Testis (tissue), 3 donors: ENCODE data around the gene WFDC1. TPM values are rescaled to one million over a fixed set of nuclear protein-coding genes. Genes with fewer than 3 reads are reported as not detected.
A peak's percentile ranks its signal among the peaks of the same experiment; 100 is the strongest.

Experiments used
- DNase-seq: peaks from one replicate; pipeline ENCODE4 v3.0.0-alpha.2; 2019
- H3K27ac ChIP-seq, 2 donors: fragments of 200-600 bp; sonication (generic); one replicate each; pipeline ENCODE4 v1.5.1; 2019
- H3K27me3 ChIP-seq: fragments of 200-600 bp; sonication (generic); one replicate; pipeline ENCODE4 v1.5.1; 2019
- H3K36me3 ChIP-seq: fragments of 200-600 bp; sonication (generic); one replicate; pipeline ENCODE4 v1.5.1; 2017; ENCODE audit warnings: low read depth; ENCODE audit errors: missing control alignments
- H3K4me1 ChIP-seq: fragments of 200-600 bp; sonication (generic); one replicate; pipeline ENCODE4 v1.5.1; 2019
- H3K4me3 ChIP-seq, 2 donors: fragments of 200-600 bp; sonication (generic); one replicate each; pipeline ENCODE4 v1.5.1; 2017 to 2019
- H3K9me3 ChIP-seq: fragments of 200-600 bp; sonication (generic); one replicate; pipeline ENCODE4 v1.5.1; 2017
- POLR2A ChIP-seq: fragments of 450-650 bp; IDR thresholded peaks from one replicate; pipeline ENCODE4 v1.6.1; 2017; ENCODE audit warnings: antibody characterized with exemption, mild to moderate bottlenecking, moderate library complexity
- WGBS, 2 donors: methylation state at CpG; one replicate each; pipeline ENCODE4 v1.1.5; 2018; 5-methylcytosine and 5-hydroxymethylcytosine counted together
- intact Hi-C: fragments of 100-400 bp; cut with DNase I; formaldehyde crosslinking; loops from one replicate; pipeline ENCODE4 v1.15.1; 2023; ENCODE audit warnings: low total_unique reads
- polyA plus RNA-seq: library from polyadenylated mRNA; stranded (reverse); fragments of 350-450 nt; fragmentation: Illumina TruSeq; extraction: RNeasy Lipid Tissue Mini Kit (QIAGEN cat#74804); gene quantifications from one replicate; pipeline ENCODE4 v1.2.3, GENCODE V29; 2014; ENCODE audit warnings: low read depth, low replicate concordance; ENCODE audit not compliant: insufficient read depth
- total RNA-seq, 2 donors: library from RNA; depleted of rRNA; stranded (reverse); fragments of >200 nt; gene quantifications; one replicate each; pipeline ENCODE4 v1.2.3, GENCODE V29; 2016
- TF ChIP-seq, protein P1 (sequence below), 3 experiments: fragments of 450-650 bp in 2 of 3; fragments of 200-600 bp in 1 of 3; sonication (generic) in 1 of 3; IDR thresholded peaks; one replicate each; pipeline ENCODE4 v1.5.1; 2016 to 2019; ENCODE audit warnings: antibody characterized with exemption in 3 of 3, mild to moderate bottlenecking in 2 of 3, moderate library complexity in 1 of 3

The WFDC1 gene
- total and polyA plus RNA-seq, 3 donors from 2014 or later, result 16.4 to 23.5 (median 18.9) TPM

DNA sequence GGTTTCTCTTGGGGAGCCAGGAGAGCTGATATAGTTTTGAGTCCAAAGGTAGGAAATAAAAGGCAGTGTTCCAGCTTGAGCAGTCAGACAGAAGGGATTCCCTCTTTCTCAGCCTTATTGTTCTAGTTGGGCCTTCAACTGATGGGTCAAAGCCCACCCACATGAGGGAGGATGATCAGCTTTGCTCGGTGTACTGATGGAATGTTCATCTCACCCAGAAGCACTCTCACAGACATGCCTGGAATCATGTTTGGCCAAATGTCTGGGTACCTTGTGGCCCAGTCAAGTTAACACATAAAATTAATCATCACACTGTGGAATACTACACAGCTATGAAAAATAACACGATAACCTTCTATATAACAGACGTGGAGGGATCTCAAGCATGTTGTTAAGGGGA is 31.7 kb upstream of the WFDC1 start:
- H3K9me3 ChIP-seq, result no peaks in the 10 kb centered on the region
- H3K4me3 ChIP-seq, result no peak overlapping the region
- H3K36me3 ChIP-seq, result no peaks in the 10 kb centered on the region
- DNase-seq, result no peak
- no peaks in the 10 kb centered on the region for H3K27me3 ChIP-seq
- WGBS, 2 donors, result 91 to 96% methylated on average over 3 of the region's 3 CpGs
- TF ChIP-seq, protein P1, sequence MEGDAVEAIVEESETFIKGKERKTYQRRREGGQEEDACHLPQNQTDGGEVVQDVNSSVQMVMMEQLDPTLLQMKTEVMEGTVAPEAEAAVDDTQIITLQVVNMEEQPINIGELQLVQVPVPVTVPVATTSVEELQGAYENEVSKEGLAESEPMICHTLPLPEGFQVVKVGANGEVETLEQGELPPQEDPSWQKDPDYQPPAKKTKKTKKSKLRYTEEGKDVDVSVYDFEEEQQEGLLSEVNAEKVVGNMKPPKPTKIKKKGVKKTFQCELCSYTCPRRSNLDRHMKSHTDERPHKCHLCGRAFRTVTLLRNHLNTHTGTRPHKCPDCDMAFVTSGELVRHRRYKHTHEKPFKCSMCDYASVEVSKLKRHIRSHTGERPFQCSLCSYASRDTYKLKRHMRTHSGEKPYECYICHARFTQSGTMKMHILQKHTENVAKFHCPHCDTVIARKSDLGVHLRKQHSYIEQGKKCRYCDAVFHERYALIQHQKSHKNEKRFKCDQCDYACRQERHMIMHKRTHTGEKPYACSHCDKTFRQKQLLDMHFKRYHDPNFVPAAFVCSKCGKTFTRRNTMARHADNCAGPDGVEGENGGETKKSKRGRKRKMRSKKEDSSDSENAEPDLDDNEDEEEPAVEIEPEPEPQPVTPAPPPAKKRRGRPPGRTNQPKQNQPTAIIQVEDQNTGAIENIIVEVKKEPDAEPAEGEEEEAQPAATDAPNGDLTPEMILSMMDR (IDR thresholded peaks at IDR 0.05), result no peak
- no peak for TF ChIP-seq POLR2A
- intact Hi-C loops, result no loop called here
- no peaks in the 10 kb centered on the region for H3K4me1 ChIP-seq
- H3K27ac ChIP-seq, result no peak overlapping the region

DNA sequence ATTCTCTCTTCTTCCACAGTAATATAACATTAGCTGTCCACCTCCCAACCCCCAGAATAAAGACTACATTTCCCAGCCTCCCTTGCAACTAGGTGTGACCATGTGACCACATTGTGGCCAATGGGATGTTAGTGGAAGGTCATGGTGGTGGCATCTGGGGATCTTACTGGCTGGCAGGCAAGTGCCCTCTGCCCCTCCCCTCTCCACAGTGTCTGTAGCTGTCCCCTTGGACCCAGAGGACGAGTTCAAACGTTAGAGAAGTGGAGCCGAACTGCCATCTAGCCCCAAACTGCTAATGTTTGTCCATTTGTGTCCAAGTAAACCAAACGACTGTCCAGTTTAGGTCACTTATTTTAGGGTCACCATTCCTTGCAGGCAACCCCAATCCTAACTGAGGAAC is 28.2 kb upstream of the WFDC1 start:
- Histone ChIP-seq H3K4me1 (no peaks in the 10 kb centered on the region), H3K36me3 (no peaks in the 10 kb centered on the region), H3K4me3 (no peak overlapping the region), H3K27me3 (no peaks in the 10 kb centered on the region), H3K27ac (no peak overlapping the region), H3K9me3 (no peaks in the 10 kb centered on the region)
- WGBS, 2 donors, result 64 to 66% methylated on average over 4 of the region's 4 CpGs
- peak; percentile 75 for DNase-seq
- TF ChIP-seq, protein P1 (IDR thresholded peaks at IDR 0.05), result no peak
- no peak for TF ChIP-seq POLR2A
- intact Hi-C loops, result no loop called here

DNA sequence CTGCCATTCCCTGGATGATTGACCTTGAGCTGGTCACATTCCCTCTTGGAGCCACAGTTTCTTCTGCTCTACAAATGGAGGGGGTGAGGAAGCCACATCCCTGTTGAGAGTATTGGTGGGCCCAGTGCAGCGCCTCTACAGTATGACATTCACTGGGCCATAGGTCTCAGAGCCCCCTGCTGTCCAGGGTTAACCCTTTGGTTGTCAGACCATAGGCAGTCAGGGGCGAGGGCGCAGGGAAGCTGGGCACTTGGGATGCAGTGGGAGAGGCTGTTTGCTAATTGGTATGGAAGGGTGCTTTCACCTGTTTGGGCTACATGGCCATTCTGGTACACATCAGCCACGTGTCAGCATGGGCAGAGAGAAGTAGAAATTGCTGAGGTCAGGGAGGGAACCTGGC is 27.3 kb upstream of the WFDC1 start:
- intact Hi-C loops, result no loop called here
- DNase-seq, result no peak
- Histone ChIP-seq H3K27me3 (no peaks in the 10 kb centered on the region), H3K4me3 (no peak overlapping the region), H3K4me1 (no peaks in the 10 kb centered on the region), H3K27ac (no peak overlapping the region), H3K9me3 (no peaks in the 10 kb centered on the region), H3K36me3 (no peaks in the 10 kb centered on the region)
- WGBS, 2 donors, result 91 to 94% methylated on average over 2 to 4 of the region's 4 CpGs
- no peak for TF ChIP-seq POLR2A
- TF ChIP-seq, protein P1 (IDR thresholded peaks at IDR 0.05), result no peak

DNA sequence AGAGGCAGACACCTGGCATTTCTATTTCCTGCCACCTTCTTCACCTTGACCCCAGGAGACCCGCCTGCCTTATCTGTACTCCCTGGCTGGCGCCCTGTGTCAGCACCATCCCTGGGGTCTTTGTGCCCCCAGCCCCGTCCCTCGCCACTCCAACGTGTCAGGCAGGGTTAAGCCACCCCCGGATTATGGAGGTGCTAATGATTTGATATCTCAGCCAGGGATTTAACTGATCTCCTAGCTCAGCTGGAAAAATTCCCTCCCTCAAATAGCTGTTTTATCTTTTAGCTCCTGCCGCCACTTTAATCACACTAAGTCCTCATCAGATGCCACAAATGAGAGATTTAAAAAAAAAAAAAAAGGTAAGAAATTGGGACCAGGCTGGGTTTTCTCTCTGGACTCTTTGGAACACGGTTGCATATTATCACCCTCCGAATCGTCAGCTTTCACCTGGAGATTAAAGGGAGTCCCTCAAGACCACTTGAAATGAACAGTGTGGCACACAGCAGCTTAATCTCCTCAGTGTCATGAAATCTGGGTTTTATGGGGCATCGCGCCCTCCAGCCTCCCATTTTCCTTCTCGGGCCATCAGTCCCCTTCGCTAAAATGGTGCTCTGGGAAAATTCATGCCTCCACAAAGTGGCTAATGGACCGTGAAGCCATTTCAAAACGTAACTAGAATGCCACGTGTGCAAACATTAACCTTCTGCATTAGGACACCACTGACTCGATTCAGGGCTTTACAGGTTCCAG is 26.2 kb upstream of the WFDC1 start:
- intact Hi-C loops, result no loop called here
- Histone ChIP-seq H3K4me3 (no peak overlapping the region), H3K36me3 (no peaks in the 10 kb centered on the region), H3K27me3 (no peaks in the 10 kb centered on the region), H3K27ac (no peak overlapping the region), H3K4me1 (no peaks in the 10 kb centered on the region), H3K9me3 (no peaks in the 10 kb centered on the region)
- WGBS, 2 donors, result 66 to 69% methylated on average over 18 of the region's 18 CpGs
- no peak for DNase-seq
- TF ChIP-seq, protein P1 (IDR thresholded peaks at IDR 0.05), result no peak
- TF ChIP-seq POLR2A, result no peak

DNA sequence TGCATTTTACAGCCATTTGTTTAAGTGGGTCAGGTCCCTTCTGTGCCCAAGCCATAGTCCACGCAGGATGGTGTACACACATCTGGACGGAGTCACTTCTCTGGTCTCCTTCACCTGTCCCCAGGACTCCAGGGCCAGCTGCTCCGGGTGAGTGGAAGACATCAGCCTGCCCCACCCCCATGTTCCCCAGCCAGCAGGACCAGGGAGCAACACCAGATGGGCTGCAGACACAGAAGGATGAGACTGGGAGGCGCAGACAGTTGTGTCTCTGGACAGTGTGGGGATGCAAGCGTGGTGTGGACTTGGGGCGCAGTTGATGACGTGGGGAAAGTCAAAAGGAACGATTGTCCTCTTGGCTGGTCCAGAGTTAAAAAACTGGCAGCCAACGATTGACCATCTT is 24.6 kb upstream of the WFDC1 start:
- no peak overlapping the region for H3K4me3 ChIP-seq
- H3K9me3 ChIP-seq, result no peaks in the 10 kb centered on the region
- no peak overlapping the region for H3K27ac ChIP-seq
- no peak for DNase-seq
- no peaks in the 10 kb centered on the region for H3K27me3 ChIP-seq
- 84 to 94% methylated on average over 8 to 9 of the region's 9 CpGs for WGBS, 2 donors
- H3K36me3 ChIP-seq, result no peaks in the 10 kb centered on the region
- intact Hi-C loops, result loop anchor here (10.0 kb wide), 1 partner anchor 215 kb away; no protein-coding TSS in a partner anchor
- no peaks in the 10 kb centered on the region for H3K4me1 ChIP-seq
- TF ChIP-seq, protein P1 (IDR thresholded peaks at IDR 0.05), result no peak
- no peak for TF ChIP-seq POLR2A
